Fibroblast of lung (primary cell): ENCODE data around the gene NEDD4L. TPM values are rescaled to one million over a fixed set of nuclear protein-coding genes. Genes with fewer than 3 reads are reported as not detected.

Experiments used
- DNase-seq, 2 donors: peaks; one replicate each; pipeline versions ENCODE4 v3.0.0 to v3.0.0-alpha.2; 2010; ENCODE audit warnings: low read depth in 2 of 2
- H2AFZ ChIP-seq: 2 replicates; pipeline ENCODE4 v1.5.1; 2012; ENCODE audit warnings: low read length, control low read depth, inconsistent platforms
- H3K27ac ChIP-seq: 2 replicates; pipeline ENCODE4 v1.5.1; 2011; ENCODE audit warnings: low read length, control low read depth; ENCODE audit not compliant: insufficient read depth
- H3K27me3 ChIP-seq: 2 replicates; pipeline ENCODE4 v1.5.1; 2011; ENCODE audit warnings: mild to moderate bottlenecking, low read length; ENCODE audit not compliant: control insufficient read depth, insufficient read depth
- H3K36me3 ChIP-seq: 2 replicates; pipeline ENCODE4 v1.5.1; 2011; ENCODE audit warnings: low read length; ENCODE audit not compliant: control insufficient read depth, insufficient read depth
- H3K4me1 ChIP-seq: 2 replicates; pipeline ENCODE4 v1.5.1; 2011; ENCODE audit warnings: low read length; ENCODE audit not compliant: control insufficient read depth, insufficient read depth; ENCODE audit errors: extremely low read depth
- H3K4me2 ChIP-seq: 2 replicates; pipeline ENCODE4 v1.5.1; 2011; ENCODE audit warnings: low read length, control low read depth; ENCODE audit not compliant: insufficient read depth; ENCODE audit errors: extremely low read depth
- H3K4me3 ChIP-seq, 4 experiments: fragments of 200-600 bp in 1 of 4; sonication (generic) in 1 of 4; replicated peaks in 1 of 4; 2 replicates each; pipeline ENCODE4 v1.5.1; 2011 to 2016; ENCODE audit warnings: low read length in 4 of 4, low read depth in 3 of 4, mild to moderate bottlenecking in 3 of 4, control low read depth in 2 of 4, inconsistent platforms in 1 of 4, mixed read lengths in 1 of 4; ENCODE audit not compliant: insufficient read depth in 1 of 4; ENCODE audit errors: control extremely low read depth in 1 of 4
- H3K79me2 ChIP-seq: 2 replicates; pipeline ENCODE4 v1.5.1; 2012; ENCODE audit warnings: mild to moderate bottlenecking, low read length, inconsistent platforms; ENCODE audit not compliant: control insufficient read depth, insufficient read depth
- H3K9ac ChIP-seq: 2 replicates; pipeline ENCODE4 v1.5.1; 2011; ENCODE audit warnings: mild to moderate bottlenecking, low read length, control low read depth; ENCODE audit not compliant: insufficient read depth
- H3K9me3 ChIP-seq: 2 replicates; pipeline ENCODE4 v1.5.1; 2012; ENCODE audit warnings: low read depth, low read length; ENCODE audit not compliant: control insufficient read depth, insufficient read depth
- H4K20me1 ChIP-seq: 2 replicates; pipeline ENCODE4 v1.5.1; 2011; ENCODE audit warnings: low read length; ENCODE audit not compliant: control insufficient read depth, insufficient read depth; ENCODE audit errors: extremely low read depth
- EZH2 ChIP-seq: IDR thresholded peaks from 2 replicates; pipeline ENCODE4 v1.5.1; 2012; ENCODE audit warnings: low read length, control low read depth, mild to moderate bottlenecking; ENCODE audit errors: missing control alignments
- polyA plus RNA-seq, 2 donors: library from polyadenylated mRNA; depleted of rRNA in 1 of 2; stranded (reverse) in 1 of 2; unstranded in 1 of 2; fragments of >200 nt; gene quantifications; 2 replicates each; pipeline ENCODE4 v1.2.1, GENCODE V29; 2011 to 2012; ENCODE audit warnings: missing spikeins in 1 of 2
- total RNA-seq: library from RNA; depleted of rRNA; stranded (reverse); fragments of >200 nt; gene quantifications from 2 replicates; pipeline ENCODE4 v1.2.1, GENCODE V29; 2014
- TF ChIP-seq, protein P1 (sequence below), 2 donors: IDR thresholded peaks in 1 of 2; conservative IDR thresholded peaks in 1 of 2; 1 replicate in 1 of 2; 2 replicates in 1 of 2; pipeline ENCODE4 v1.5.1; 2011 to 2012; ENCODE audit warnings: low read length in 2 of 2, control low read depth in 1 of 2, inconsistent platforms in 1 of 2, low read depth in 1 of 2, mild to moderate bottlenecking in 1 of 2

The NEDD4L gene
- total and polyA plus RNA-seq, 2 donors (not counting 1 experiment from before 2014, with no cell fraction given), result 5.5 to 18.7 TPM

GRCh38 chr18:58392324-58393000 is 348.4 kb downstream of the NEDD4L start:
- no peaks in the 10 kb centered on the region for H3K36me3 ChIP-seq
- no peaks in the 10 kb centered on the region for H3K9me3 ChIP-seq
- H2AFZ ChIP-seq, result no peak overlapping the region
- TF ChIP-seq EZH2, result no peak
- TF ChIP-seq, protein P1, sequence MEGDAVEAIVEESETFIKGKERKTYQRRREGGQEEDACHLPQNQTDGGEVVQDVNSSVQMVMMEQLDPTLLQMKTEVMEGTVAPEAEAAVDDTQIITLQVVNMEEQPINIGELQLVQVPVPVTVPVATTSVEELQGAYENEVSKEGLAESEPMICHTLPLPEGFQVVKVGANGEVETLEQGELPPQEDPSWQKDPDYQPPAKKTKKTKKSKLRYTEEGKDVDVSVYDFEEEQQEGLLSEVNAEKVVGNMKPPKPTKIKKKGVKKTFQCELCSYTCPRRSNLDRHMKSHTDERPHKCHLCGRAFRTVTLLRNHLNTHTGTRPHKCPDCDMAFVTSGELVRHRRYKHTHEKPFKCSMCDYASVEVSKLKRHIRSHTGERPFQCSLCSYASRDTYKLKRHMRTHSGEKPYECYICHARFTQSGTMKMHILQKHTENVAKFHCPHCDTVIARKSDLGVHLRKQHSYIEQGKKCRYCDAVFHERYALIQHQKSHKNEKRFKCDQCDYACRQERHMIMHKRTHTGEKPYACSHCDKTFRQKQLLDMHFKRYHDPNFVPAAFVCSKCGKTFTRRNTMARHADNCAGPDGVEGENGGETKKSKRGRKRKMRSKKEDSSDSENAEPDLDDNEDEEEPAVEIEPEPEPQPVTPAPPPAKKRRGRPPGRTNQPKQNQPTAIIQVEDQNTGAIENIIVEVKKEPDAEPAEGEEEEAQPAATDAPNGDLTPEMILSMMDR (conservative IDR thresholded peaks at IDR 0.05 in 1 of 2, IDR thresholded peaks at IDR 0.05 in 1 of 2; ENCODE audit: low read depth in 1 of 2, low read length in 2 of 2), result no peak
- peak; percentile 29 to 93 for DNase-seq
- H3K27ac ChIP-seq, result no peak overlapping the region
- no peak overlapping the region for H3K4me2 ChIP-seq
- no peaks in the 10 kb centered on the region for H4K20me1 ChIP-seq
- H3K79me2 ChIP-seq, result no peaks in the 10 kb centered on the region
- no peaks in the 10 kb centered on the region for H3K27me3 ChIP-seq
- H3K9ac ChIP-seq, result no peak overlapping the region
- no peak overlapping the region for H3K4me3 ChIP-seq
- H3K4me1 ChIP-seq, result no peaks in the 10 kb centered on the region

DNA sequence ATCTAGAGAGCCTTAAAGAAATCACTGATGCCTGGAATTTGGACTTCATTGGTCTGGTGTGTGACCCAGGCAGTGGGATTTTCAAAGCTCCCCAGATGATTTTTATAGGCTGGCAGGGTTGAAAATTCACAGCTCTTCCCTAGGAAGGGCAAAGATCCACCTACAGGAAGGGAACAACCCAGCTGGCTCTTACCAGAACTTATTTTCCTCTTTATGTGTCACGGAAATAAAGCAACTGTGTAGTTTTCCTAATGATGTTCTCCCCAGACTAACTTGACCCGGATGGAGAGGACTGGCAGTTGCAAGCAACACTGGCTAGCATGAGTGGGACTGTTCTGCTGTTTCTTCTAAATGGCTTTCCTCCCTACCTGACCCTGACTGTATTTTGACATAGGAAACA is 349.3 kb downstream of the NEDD4L start:
- Histone ChIP-seq H2AFZ (no peak overlapping the region), H3K79me2 (no peaks in the 10 kb centered on the region), H3K27ac (no peak overlapping the region), H3K27me3 (no peaks in the 10 kb centered on the region), H4K20me1 (no peaks in the 10 kb centered on the region), H3K4me3 (no peak overlapping the region), H3K9ac (no peak overlapping the region), H3K9me3 (no peaks in the 10 kb centered on the region), H3K36me3 (no peaks in the 10 kb centered on the region), H3K4me1 (no peaks in the 10 kb centered on the region), H3K4me2 (no peak overlapping the region)
- TF ChIP-seq, protein P1 (conservative IDR thresholded peaks at IDR 0.05 in 1 of 2, IDR thresholded peaks at IDR 0.05 in 1 of 2; ENCODE audit: low read depth in 1 of 2, low read length in 2 of 2), result no peak
- TF ChIP-seq EZH2, result no peak
- DNase-seq, result no peak

GRCh38 chr18:58394046-58394445 is 350.0 kb downstream of the NEDD4L start:
- H3K27ac ChIP-seq, result no peak overlapping the region
- H4K20me1 ChIP-seq, result no peaks in the 10 kb centered on the region
- H2AFZ ChIP-seq, result no peak overlapping the region

More at GRCh38 chr18:58394046-58394445, 350.0 kb downstream of the NEDD4L start:
- Histone ChIP-seq H3K27me3 (no peaks in the 10 kb centered on the region), H3K9me3 (no peaks in the 10 kb centered on the region), H3K36me3 (no peaks in the 10 kb centered on the region), H3K9ac (no peak overlapping the region), H3K79me2 (no peaks in the 10 kb centered on the region), H3K4me3 (no peak overlapping the region), H3K4me2 (no peak overlapping the region), H3K4me1 (no peaks in the 10 kb centered on the region)
- DNase-seq, result peak in 1 of 2 donors; percentile 80
- TF ChIP-seq EZH2, result no peak
